Loucy (cell line): Measurements from ENCODE around the gene GNLY.

ENCODE experiments used
- CTCF ChIP-seq: fragments of 200-600 bp; sonication (generic); conservative IDR thresholded peaks from 2 replicates; pipeline ENCODE4 v1.5.1; 2014; ENCODE audit warnings: mild to moderate bottlenecking, antibody characterized with exemption, low read length
- EZH2phosphoT487 ChIP-seq: fragments of 200-600 bp; IDR thresholded peaks from 2 replicates; pipeline ENCODE4 v1.6.1; 2018; ENCODE audit warnings: antibody characterized with exemption, mild to moderate bottlenecking, moderate library complexity, borderline replicate concordance

GRCh38 chr2:85709401-85709811 is 15.2 kb downstream of the GNLY start:
- TF ChIP-seq CTCF (no peak), EZH2phosphoT487 (no peak)
